H1 (cell line): ENCODE data around the gene NT5M.
"Not testable (repeated sequence)": the region's sequence is repeated elsewhere in the genome, so short reads cannot be mapped to it uniquely, and the experiment has no call there.

Experiments used
- EZH2 ChIP-seq: fragments of 200-600 bp; sonication (generic); IDR thresholded peaks from 2 replicates; pipeline ENCODE4 v1.7.1; 2012; ENCODE audit warnings: low read depth, mild to moderate bottlenecking, moderate library complexity, low read length, inconsistent platforms; ENCODE audit not compliant: severe bottlenecking
- KDM1A ChIP-seq: fragments of 200-600, 300-600 bp; sonication (generic); IDR thresholded peaks from 2 replicates; pipeline ENCODE4 v1.7.1; 2016; ENCODE audit warnings: mild to moderate bottlenecking, low read length, borderline replicate concordance
- PHF8 ChIP-seq: fragments of 200-600 bp; sonication (generic); conservative IDR thresholded peaks from 2 replicates; pipeline ENCODE4 v1.7.1; 2012; ENCODE audit warnings: low read depth, mild to moderate bottlenecking, inconsistent platforms, low read length, moderate library complexity
- POLR2AphosphoS5 ChIP-seq: IDR thresholded peaks from 2 replicates; pipeline ENCODE4 v1.6.1; 2011; ENCODE audit warnings: low read depth, low read length
- SRF ChIP-seq: IDR thresholded peaks from 2 replicates; pipeline ENCODE4 v1.6.1; 2011; ENCODE audit warnings: mild to moderate bottlenecking, low read depth, low read length, moderate library complexity
- TF ChIP-seq, protein P1 (sequence below), 3 experiments: IDR thresholded peaks; 1 replicate in 2 of 3; 2 replicates in 1 of 3; pipeline versions ENCODE4 v1.5.1 to v1.6.1; 2011; ENCODE audit warnings: low read length in 3 of 3, mild to moderate bottlenecking in 3 of 3, inconsistent platforms in 2 of 3, low read depth in 1 of 3, moderate library complexity in 1 of 3; ENCODE audit not compliant: insufficient read depth in 1 of 3; ENCODE audit errors: control extremely low read depth in 1 of 3

DNA sequence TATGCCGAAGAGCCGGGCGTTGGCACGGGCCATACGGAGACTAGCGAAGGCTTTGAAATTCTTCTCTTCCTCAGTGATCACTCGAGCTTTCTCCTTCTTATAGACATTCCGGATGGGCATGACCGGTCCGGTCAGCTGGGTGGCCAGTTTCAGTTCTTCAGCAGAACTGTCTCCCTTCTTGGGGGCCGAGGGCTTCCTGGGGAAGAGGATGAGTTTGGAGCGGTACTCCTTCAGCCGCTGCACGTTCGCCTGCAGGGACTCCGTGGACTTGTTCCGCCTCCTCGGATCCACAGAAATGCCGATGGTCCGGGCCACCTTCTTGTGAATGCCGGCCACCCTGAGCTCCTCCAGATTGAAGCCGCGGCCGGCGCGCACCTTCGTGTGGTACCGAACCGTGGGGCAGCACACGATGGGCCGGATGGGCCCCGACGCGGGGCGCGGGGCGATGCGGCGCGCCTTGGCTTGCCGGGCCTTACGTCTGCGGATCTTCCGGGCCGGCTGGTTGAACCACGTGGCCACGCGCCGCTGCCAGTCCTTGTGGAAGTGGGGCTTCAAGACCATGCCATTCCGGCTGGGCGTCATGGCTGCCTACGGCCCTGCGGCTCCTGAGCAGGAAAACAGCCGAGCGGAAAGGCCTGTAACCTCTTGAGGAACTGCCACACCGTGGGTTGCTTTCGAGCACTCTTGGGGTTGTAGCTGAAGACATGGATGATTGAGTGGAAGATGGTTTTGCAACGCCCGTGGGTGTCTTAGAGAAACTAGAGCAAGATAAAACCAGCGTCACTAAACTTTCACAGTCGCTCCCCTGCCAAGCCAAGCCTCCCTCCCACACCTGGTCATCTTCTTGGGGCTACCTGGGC, 80.5 kb downstream of the NT5M start:
- TF ChIP-seq, protein P1, sequence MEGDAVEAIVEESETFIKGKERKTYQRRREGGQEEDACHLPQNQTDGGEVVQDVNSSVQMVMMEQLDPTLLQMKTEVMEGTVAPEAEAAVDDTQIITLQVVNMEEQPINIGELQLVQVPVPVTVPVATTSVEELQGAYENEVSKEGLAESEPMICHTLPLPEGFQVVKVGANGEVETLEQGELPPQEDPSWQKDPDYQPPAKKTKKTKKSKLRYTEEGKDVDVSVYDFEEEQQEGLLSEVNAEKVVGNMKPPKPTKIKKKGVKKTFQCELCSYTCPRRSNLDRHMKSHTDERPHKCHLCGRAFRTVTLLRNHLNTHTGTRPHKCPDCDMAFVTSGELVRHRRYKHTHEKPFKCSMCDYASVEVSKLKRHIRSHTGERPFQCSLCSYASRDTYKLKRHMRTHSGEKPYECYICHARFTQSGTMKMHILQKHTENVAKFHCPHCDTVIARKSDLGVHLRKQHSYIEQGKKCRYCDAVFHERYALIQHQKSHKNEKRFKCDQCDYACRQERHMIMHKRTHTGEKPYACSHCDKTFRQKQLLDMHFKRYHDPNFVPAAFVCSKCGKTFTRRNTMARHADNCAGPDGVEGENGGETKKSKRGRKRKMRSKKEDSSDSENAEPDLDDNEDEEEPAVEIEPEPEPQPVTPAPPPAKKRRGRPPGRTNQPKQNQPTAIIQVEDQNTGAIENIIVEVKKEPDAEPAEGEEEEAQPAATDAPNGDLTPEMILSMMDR (IDR thresholded peaks at IDR 0.05; ENCODE audit: control extremely low read depth in 1 of 3, insufficient read depth in 1 of 3, low read depth in 1 of 3, low read length in 3 of 3), result not testable (repeated sequence)
- TF ChIP-seq SRF, PHF8, KDM1A, EZH2, POLR2AphosphoS5: not testable (repeated sequence)
